Endodermal cell (in vitro differentiated cells): ENCODE data around the gene CCNG2. TPM values are rescaled to one million over a fixed set of nuclear protein-coding genes. Genes with fewer than 3 reads are reported as not detected.

ENCODE experiments used
- DNase-seq: peaks from one replicate; pipeline ENCODE4 v3.0.0-alpha.2; 2017
- H3K27ac ChIP-seq: 2 replicates; pipeline ENCODE4 v1.5.1; 2013; ENCODE audit warnings: mild to moderate bottlenecking, low read depth, low read length, moderate library complexity
- H3K27me3 ChIP-seq: 2 replicates; pipeline ENCODE4 v1.6.1; 2013; ENCODE audit warnings: mild to moderate bottlenecking, low read length, moderate library complexity; ENCODE audit not compliant: insufficient read depth, control insufficient read depth, poor library complexity, severe bottlenecking
- H3K36me3 ChIP-seq: 2 replicates; pipeline ENCODE4 v1.7.0; 2013; ENCODE audit warnings: mild to moderate bottlenecking, low read length, moderate library complexity; ENCODE audit not compliant: control insufficient read depth, insufficient read depth
- H3K4me1 ChIP-seq: one replicate; pipeline ENCODE4 v1.7.0; 2013; ENCODE audit warnings: low read length; ENCODE audit not compliant: control insufficient read depth, insufficient read depth
- H3K4me3 ChIP-seq: 2 replicates; pipeline ENCODE4 v1.5.1; 2013; ENCODE audit warnings: mild to moderate bottlenecking, low read length, moderate library complexity
- H3K9ac ChIP-seq: 2 replicates; pipeline ENCODE4 v1.6.1; 2013; ENCODE audit warnings: mild to moderate bottlenecking, low read length, moderate library complexity; ENCODE audit not compliant: poor library complexity, severe bottlenecking; ENCODE audit errors: extremely low read depth
- H3K9me3 ChIP-seq: 2 replicates; pipeline ENCODE4 v1.6.1; 2013; ENCODE audit warnings: mild to moderate bottlenecking, low read length, moderate library complexity; ENCODE audit not compliant: control insufficient read depth
- H3K27ac Mint-ChIP-seq: 2 replicates; pipeline ENCODE4 v1.8.0; 2020; ENCODE audit warnings: mixed read lengths
- H3K27me3 Mint-ChIP-seq: 2 replicates; pipeline ENCODE4 v1.8.0; 2021; ENCODE audit warnings: mild to moderate bottlenecking, mixed read lengths; ENCODE audit not compliant: insufficient read depth
- H3K36me3 Mint-ChIP-seq: 2 replicates; pipeline ENCODE4 v1.8.0; 2020; ENCODE audit warnings: low read depth, mixed read lengths
- H3K4me1 Mint-ChIP-seq: 2 replicates; pipeline ENCODE4 v1.8.0; 2020; ENCODE audit warnings: mixed read lengths
- H3K4me3 Mint-ChIP-seq: 2 replicates; pipeline ENCODE4 v1.8.0; 2020; ENCODE audit warnings: mild to moderate bottlenecking, moderate library complexity, mixed read lengths
- H3K9me3 Mint-ChIP-seq: 2 replicates; pipeline ENCODE4 v1.8.0; 2020; ENCODE audit warnings: mild to moderate bottlenecking, mixed read lengths
- WGBS, 2 experiments: methylation state at CpG; one replicate each; pipeline versions ENCODE4 v1.1.5 to v1.1.7; 2013; ENCODE audit warnings: missing lambda C conversion rate in 2 of 2, mixed read lengths in 1 of 2; ENCODE audit not compliant: insufficient coverage in 1 of 2, insufficient read length in 1 of 2; 5-methylcytosine and 5-hydroxymethylcytosine counted together
- total RNA-seq, 2 donors: library from RNA; stranded (reverse); fragmentation: NEBNext Ultra II Directional in 1 of 2; extraction: Animal tissue kit (Norgen Biotek cat#: 25700) in 1 of 2; gene quantifications; 2 replicates in 1 of 2; 3 replicates in 1 of 2; pipeline ENCODE4 v1.2.1, GENCODE V29; 2021
- TF ChIP-seq, protein P1 (sequence below): fragments of 200-600 bp; sonication (generic); conservative IDR thresholded peaks from 2 replicates; pipeline ENCODE4 v1.5.0; 2021; ENCODE audit warnings: antibody characterized with exemption, mild to moderate bottlenecking

CCNG2 gene
- total RNA-seq, 2 donors from 2014 or later = 39.7 to 41.5 TPM

DNA sequence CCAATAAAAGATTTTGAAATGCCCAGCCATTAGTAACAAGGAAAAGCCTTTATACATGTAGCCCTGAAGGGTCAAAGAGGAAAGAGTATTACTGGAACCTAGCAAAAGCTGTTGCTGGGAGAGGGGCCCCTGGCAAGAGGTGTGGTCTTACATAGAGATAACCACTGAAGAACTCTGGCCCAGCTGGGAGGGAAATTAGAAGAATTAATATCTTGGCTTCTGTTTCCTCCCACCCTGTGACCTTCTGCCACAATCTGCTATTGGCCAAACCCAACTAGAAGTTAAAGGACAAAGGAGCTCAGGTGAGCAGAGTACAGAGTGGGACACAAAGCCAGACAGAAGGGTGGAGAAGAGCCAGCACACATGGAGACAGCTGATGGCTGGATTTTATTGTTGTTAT is 39.3 kb upstream of the CCNG2 start:
- Histone ChIP-seq H3K27ac (no peak overlapping the region), H3K9me3 (peaks cover 20% of the 10 kb centered on the region), H3K4me1 (peaks cover under 1% of the 10 kb centered on the region), H3K4me3 (no peak overlapping the region), H3K9ac (no peak overlapping the region), H3K27me3 (no peaks in the 10 kb centered on the region), H3K36me3 (no peaks in the 10 kb centered on the region)
- no peak overlapping the region for H3K27ac Mint-ChIP-seq
- peaks cover 8% of the 10 kb centered on the region for H3K4me1 Mint-ChIP-seq
- H3K27me3 Mint-ChIP-seq = no peaks in the 10 kb centered on the region
- H3K4me3 Mint-ChIP-seq = no peak overlapping the region
- TF ChIP-seq, protein P1, sequence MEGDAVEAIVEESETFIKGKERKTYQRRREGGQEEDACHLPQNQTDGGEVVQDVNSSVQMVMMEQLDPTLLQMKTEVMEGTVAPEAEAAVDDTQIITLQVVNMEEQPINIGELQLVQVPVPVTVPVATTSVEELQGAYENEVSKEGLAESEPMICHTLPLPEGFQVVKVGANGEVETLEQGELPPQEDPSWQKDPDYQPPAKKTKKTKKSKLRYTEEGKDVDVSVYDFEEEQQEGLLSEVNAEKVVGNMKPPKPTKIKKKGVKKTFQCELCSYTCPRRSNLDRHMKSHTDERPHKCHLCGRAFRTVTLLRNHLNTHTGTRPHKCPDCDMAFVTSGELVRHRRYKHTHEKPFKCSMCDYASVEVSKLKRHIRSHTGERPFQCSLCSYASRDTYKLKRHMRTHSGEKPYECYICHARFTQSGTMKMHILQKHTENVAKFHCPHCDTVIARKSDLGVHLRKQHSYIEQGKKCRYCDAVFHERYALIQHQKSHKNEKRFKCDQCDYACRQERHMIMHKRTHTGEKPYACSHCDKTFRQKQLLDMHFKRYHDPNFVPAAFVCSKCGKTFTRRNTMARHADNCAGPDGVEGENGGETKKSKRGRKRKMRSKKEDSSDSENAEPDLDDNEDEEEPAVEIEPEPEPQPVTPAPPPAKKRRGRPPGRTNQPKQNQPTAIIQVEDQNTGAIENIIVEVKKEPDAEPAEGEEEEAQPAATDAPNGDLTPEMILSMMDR = no peak
- no peaks in the 10 kb centered on the region for H3K36me3 Mint-ChIP-seq
- H3K9me3 Mint-ChIP-seq = peaks cover 22% of the 10 kb centered on the region
- DNase-seq = no peak

DNA sequence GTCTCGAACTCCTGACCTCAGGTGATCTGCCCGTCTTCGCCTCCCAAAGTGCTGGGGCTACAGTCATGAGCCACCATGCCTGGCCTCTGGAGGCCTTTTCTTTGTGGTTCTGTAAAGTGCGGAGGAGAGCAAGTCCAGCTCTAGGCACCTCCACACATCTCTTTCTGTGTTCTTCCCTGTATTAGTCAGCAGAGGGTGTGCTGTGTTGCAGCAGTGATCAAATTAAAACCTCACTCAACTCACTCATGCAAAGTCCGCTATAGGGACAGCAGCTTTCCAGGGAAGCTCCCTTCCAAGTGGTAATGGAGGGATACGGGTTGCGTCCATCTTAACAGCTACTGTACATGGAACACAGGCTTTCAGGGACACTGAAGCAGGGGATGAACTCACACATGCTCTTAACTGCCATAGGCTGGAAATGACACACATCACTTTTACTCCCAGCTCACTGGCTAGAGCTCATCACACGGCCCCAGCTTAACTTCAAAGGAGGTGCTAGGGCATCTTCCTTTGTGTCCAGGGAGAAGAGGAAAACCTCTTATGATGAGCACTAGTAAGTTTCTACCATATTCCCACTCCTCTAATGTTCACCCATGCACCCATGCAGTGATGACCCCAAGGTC is 36.0 kb upstream of the CCNG2 start:
- no peak overlapping the region for H3K27ac Mint-ChIP-seq
- no peak for DNase-seq
- H3K9me3 Mint-ChIP-seq = peaks cover 23% of the 10 kb centered on the region
- no peaks in the 10 kb centered on the region for H3K27me3 Mint-ChIP-seq
- peaks cover 25% of the 10 kb centered on the region for H3K4me1 ChIP-seq
- H3K9ac ChIP-seq = no peak overlapping the region
- H3K4me1 Mint-ChIP-seq = peaks cover 36% of the 10 kb centered on the region
- 90 to 97% methylated on average over 7 to 8 of the region's 8 CpGs for WGBS, 2 experiments
- H3K4me3 ChIP-seq = no peak overlapping the region
- peaks cover 20% of the 10 kb centered on the region for H3K9me3 ChIP-seq
- no peaks in the 10 kb centered on the region for H3K36me3 Mint-ChIP-seq
- H3K27ac ChIP-seq = no peak overlapping the region
- H3K4me3 Mint-ChIP-seq = no peak overlapping the region
- no peaks in the 10 kb centered on the region for H3K27me3 ChIP-seq
- H3K36me3 ChIP-seq = no peaks in the 10 kb centered on the region
- TF ChIP-seq, protein P1 = peak; percentile 56

GRCh38 chr4:77121736-77122240 is 35.2 kb upstream of the CCNG2 start:
- DNase-seq = no peak
- WGBS, 2 experiments = 96% methylated on average over 5 of the region's 5 CpGs; no CpG with 5 or more reads in 1 of the 2 experiments
- H3K27me3 ChIP-seq = no peaks in the 10 kb centered on the region

More at GRCh38 chr4:77121736-77122240, 35.2 kb upstream of the CCNG2 start:
- H3K4me1 Mint-ChIP-seq = peaks cover 37% of the 10 kb centered on the region
- H3K27ac Mint-ChIP-seq = no peak overlapping the region
- H3K27me3 Mint-ChIP-seq = no peaks in the 10 kb centered on the region
- H3K9me3 Mint-ChIP-seq = peaks cover 23% of the 10 kb centered on the region
- H3K27ac ChIP-seq = no peak overlapping the region
- TF ChIP-seq, protein P1 = no peak
- peaks cover 25% of the 10 kb centered on the region for H3K4me1 ChIP-seq
- no peaks in the 10 kb centered on the region for H3K36me3 ChIP-seq
- peaks cover 20% of the 10 kb centered on the region for H3K9me3 ChIP-seq
- H3K9ac ChIP-seq = no peak overlapping the region
- H3K36me3 Mint-ChIP-seq = no peaks in the 10 kb centered on the region
- no peak overlapping the region for H3K4me3 Mint-ChIP-seq
- no peak overlapping the region for H3K4me3 ChIP-seq
